Fibroblast of upper back skin (primary cell): ENCODE results near the gene TBX19.

Experiments
- DNase-seq: peaks from one replicate; pipeline ENCODE4 v3.0.0-alpha.2; 2013

The TBX19 gene

DNA sequence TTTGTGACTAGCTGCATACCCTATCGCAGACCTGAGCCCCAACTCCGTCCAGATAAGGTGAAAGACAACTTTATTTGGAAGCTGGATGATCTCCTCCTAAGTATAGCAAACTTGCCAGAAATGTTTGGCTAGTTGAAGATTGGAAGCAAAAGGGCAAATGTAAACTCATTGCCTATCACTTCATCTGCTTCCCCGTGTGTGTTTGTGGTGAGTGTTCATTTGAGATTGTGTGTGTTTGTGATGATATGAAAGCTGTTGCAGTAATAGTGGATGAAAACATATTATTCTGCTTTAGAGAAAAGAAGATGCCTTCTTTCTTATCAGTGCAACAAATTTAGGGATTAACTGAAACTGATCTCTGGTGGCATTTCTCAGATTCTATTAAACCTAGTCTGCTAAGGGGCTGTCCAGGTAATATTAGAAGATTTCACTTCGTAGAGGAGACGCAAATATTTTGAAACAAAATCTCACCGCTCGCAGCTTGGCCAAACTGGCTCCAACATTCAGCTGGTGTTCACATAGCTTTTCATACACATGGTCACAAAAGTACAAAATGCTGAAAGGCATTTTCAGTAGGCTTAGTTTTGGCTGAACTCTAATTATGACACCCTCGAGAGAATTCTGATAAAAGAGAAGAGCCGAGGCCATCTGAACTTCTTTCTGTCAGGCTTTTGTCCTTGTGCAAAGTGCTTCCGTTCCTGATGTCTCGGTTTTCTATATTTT is 1.1 kb downstream of the TBX19 start:
- no peak for DNase-seq

GRCh38 chr1:168285521-168285790 is 4.8 kb downstream of the TBX19 start:
- peak; percentile 28 for DNase-seq

GRCh38 chr1:168285971-168286927 is 5.6 kb downstream of the TBX19 start:
- DNase-seq = no peak

DNA sequence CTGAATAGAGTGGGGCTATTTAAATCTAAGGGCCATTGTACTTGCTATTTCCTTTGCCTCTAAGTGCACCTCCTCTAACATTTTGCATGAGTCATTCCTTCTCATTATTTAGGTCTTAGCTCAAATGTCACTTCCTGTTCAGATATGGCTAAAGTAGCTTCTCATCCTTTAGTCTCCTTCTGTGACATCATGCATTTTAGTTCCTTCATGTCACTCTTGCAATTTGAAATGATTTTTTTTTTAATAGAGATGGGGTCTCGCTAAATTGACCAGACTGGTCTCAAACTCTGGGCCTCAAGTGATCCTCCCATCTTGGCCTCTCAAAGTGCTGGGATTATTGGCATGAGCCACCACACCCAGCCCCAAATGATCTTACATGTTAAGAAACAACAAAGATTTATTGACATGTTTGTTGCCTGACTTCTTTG is 6.6 kb downstream of the TBX19 start:
- DNase-seq = peak; percentile 34

DNA sequence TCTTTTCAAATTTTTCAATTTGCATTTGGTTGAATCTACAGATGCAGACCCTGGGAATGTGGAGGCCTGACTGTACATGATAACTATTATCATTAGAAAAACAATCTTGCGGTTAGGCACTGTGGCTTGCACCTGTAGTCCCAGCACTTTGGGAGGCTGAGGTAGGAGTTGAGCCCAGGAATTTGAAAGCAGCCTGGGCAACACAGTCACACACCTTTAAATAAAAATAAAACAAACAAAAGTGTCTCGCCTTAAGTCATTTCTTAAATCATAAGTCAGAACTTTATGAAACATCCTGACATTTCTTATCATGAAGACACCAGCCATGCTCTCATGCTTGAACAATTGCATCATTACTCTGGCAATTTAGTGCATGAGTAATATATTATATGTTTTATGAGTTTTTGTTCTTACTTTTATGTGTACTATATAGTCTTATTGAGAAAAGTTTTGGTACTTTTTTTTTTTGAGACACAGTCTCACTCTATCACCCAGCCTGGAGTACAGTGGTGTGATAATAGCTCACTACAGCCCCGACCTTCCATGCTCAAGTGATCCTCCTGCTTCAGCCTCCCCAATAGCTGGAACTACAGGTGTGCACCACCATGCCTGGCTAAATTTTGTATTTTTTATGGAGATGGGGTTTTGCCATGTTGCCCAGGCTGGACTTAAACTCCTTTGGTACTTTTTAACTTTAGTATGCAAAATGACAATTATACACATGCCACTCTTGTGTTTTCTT is 7.8 kb downstream of the TBX19 start:
- DNase-seq = peak; percentile 40

DNA sequence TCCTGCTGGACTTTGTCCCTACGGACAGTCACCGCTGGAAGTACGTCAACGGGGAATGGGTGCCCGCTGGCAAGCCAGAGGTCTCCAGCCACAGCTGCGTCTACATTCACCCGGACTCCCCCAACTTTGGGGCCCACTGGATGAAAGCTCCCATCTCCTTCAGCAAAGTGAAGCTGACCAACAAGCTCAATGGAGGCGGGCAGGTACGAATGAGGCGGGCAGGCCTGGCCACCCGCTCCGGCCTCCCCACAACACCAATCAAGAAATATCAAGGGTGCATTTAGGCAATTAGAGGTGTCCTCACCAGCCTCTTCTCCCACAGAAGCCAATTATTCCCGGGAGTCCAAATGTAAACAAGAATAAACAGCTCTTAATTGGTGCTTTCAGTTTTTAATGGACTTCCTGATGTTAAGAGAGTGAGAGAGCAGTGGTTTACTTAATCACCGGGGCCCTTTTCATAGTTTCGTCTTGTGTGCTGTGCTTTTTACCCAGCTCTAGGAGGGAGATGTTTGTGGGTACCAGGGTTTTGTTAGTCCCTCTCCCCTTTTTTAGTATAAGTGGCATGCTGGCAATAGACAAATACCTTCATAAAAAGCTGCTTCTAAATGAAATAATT is 10.7 kb downstream of the TBX19 start:
- no peak for DNase-seq

GRCh38 chr1:168293356-168293755 is 12.7 kb downstream of the TBX19 start:
- no peak for DNase-seq

- no peak for DNase-seq
Observed at GRCh38 chr1:168295411-168296114, 14.9 kb downstream of the TBX19 start.

DNA sequence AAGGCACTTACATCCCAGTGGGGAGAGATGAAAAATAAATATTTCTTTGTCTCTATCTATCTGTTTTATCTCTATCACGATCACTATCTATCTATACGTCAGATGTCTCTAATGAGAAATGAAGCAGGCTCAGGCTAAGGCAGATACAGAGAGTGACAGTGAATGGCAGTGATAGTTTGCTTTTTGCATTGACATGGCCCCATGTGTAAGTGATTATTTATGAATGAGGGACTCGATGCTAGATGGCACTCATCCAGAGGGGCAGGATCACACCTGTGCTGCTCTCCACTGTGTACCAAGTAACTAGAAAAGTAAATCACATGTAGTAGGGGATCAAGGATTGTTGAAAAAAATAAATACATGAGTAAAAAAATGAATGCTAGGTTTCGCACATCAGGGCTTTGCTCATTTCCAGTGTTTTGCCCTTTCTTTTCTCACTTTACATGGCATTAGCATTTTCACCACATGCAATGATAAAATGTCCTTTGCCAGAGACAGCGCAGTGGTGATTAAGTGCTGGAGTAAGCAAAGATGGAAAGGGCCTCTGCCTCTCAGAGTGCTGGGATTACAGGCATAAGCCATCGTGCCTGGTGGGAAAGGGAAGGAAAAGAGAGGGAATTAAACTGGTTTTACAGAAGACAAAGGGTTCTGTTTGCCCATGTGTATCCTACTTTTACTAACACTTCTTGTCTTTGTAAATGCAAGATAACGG is 16.5 kb downstream of the TBX19 start:
- no peak for DNase-seq

DNA sequence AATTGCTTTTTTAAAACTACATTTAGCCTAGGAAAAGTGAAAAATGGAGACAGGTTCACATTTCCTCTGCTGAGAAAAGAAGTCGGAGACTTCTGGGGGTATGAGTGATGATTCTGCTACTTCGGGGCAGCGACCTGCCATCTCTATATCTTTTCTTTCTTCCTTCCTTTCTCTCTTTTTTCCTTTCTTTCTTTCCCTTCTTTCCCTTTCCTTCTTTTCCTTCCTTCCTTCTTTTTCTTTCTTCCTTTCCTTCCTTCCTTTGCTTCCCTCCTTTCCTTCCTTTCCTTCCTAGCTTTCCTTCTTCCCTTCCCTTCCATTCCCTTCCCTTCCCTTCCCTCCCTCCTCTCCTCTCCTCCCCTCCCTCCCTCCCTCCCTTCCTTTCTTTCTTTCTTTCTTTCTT is 17.8 kb downstream of the TBX19 start:
- DNase-seq = no peak

- DNase-seq = no peak
Observed at GRCh38 chr1:168300626-168301025, 19.9 kb downstream of the TBX19 start.

GRCh38 chr1:168301664-168302320 is 21.1 kb downstream of the TBX19 start:
- DNase-seq = peak; percentile 68

DNA sequence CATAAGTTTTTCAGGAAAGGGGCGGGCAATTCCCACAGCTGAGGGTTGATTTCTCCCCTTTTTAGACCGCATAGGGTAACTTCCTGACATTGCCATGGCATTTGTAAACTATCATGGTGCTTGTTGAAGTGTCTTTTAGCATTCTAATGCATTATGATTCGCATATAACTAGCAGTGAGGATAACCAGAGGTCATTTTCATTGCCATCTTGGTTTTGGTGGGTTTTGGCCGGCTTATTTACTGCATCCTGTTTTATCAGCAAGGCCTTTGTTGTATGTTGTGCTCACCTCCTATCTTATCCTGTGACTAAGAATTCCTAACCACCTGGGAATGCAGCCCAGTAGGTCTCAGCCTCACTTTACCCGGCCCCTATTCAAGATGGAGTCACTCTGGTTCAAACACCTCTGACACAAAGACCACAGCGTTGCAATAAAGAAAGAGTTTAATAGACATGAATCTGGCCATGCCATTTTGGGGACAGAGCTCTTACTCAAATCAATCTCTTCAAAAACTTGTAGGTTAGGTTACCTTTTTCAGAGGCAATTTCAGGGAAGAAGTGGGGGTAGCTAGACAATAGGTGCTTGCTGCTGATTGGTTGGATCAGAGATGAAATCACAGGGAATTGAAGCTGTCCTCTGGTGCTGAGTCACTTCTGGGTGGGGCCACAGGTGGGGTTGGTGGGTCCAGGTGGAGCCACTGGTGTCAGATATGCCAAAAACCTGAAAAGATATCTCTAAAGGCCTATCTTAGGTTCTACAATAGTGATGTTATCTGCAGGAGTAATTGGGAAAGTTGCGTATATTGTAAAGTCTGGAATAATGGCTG is 23.3 kb downstream of the TBX19 start:
- DNase-seq = no peak

DNA sequence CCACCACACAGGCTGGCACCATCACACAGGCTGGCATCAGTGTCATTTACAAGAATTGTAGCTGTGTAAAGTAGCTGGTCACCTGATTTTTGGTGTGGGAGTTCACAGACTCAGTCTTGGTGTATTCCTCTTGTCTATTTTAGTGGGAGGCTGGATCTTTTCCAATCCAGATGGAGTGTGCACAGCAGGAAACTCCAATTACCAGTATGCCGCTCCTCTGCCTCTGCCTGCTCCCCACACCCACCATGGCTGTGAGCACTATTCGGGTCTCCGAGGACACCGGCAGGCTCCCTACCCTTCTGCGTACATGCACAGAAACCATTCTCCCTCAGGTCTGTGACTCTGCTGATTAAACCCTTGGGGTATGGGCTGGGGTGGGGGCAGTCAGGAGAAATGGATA is 24.2 kb downstream of the TBX19 start:
- peak; percentile 21 for DNase-seq

- no peak for DNase-seq
Observed at GRCh38 chr1:168312718-168313604, 32.3 kb downstream of the TBX19 start.

DNA sequence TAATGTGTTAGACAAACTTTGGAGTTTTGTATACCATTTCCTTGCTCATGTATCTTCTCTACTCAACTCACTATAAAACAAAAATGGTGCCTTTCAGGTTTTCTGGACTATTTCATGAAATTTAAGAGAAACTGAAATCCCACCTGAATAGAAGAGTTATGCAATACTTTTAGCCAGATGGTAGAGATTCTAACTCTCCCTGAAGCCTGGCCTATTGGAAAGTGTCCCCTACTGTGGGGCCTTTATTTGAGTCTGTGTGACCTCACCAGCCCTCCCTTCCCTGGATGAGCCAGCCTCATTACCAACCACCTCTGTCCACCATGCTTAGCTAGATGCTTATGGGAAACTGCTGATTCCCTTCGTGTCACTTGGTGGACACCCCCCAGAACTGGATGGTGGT is 35.5 kb downstream of the TBX19 start:
- DNase-seq = no peak

DNA sequence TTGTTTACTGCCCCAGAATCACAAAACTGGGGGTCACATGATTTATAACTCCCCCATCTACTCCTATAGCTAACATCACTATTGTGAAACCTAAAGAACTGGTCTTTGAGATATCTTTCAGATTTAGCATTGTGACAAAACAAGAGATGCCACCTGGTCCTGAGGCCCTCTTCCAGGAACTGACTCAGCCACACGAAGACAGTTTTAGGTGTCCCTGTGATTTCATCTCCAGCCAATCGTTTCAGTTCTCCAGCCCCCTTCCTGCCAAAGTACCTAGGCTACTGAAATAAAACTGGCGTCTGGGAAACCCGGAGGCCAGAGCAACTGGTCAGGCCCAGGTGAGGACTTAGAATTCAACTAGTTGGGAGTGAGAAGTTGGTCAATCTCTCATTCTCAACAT is 36.6 kb downstream of the TBX19 start:
- no peak for DNase-seq

DNA sequence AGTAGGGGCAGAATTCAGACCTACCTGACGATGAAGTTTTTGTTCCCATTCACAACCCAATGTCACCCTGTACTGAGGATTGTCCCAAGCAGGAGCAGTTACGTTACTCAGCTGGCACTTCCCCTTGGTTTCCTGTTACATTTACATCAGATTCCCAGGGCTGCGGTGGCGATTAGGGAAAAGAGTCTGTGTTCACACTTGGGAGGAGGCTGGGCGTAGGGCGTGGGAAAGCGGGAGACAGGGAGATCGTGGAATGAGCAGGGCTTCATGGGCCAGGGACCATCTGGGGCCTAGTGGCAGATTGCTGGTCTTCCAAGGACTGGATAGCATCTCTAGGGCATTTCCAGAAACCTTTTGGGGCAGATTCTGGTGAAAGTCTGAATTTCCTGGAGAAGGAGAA is 39.0 kb downstream of the TBX19 start:
- peak; percentile 16 for DNase-seq

DNA sequence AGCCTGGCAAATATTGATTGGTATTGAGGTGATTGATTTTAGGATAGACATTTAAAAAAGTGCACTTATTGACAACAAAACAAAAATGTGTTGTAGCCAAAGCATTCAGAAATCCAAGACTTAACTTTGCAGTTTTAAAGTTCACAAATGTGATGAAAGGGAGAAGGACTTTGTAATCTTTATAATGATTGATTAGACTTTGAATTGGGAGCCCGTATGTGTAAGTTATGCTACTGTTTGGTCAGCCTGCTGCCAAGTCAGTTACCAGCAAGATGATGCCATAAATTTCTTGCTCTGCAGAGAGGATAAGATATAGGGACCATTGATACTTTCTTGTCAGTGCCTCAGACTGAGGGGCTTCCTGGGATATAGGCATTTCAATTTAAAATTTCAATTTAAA is 39.5 kb downstream of the TBX19 start:
- DNase-seq = peak; percentile 17
